Activated CD8-positive, alpha-beta T cell treated with anti-CD3 and anti-CD28 coated beads for 36 hours (primary cell): ENCODE measurements around the gene AGPAT4. TPM values are rescaled to one million over a fixed set of nuclear protein-coding genes. Genes with fewer than 3 reads are reported as not detected.
"Not testable (repeated sequence)": the region's sequence is repeated elsewhere in the genome, so short reads cannot be mapped to it uniquely, and the experiment has no call there.

ENCODE experiments used
- ATAC-seq: fragments of 200-7000 bp; cut with Tn5 transposase; one replicate; pipeline ENCODE4 v1.10.0; 2021; ENCODE audit warnings: mild to moderate bottlenecking, moderate library complexity
- CTCF ChIA-PET: fragments of 350-600 bp; sonication (Branson Sonifier 250); formaldehyde crosslinking; loops from one replicate; lab custom pipeline; 2021; ENCODE audit warnings: antibody characterized with exemption; lab: Charles Lee
- POLR2A ChIA-PET: fragments of 350-600 bp; sonication (Branson Sonifier 250); formaldehyde crosslinking; loops from one replicate; lab custom pipeline; 2021; ENCODE audit warnings: antibody characterized with exemption; lab: Charles Lee
- DNase-seq: peaks from one replicate; pipeline ENCODE4 v3.0.0-alpha.2; 2020
- H3K27ac Mint-ChIP-seq: one replicate; pipeline ENCODE4 v1.8.0; 2021; ENCODE audit warnings: mild to moderate bottlenecking, mixed read lengths
- H3K27me3 Mint-ChIP-seq: one replicate; pipeline ENCODE4 v1.8.0; 2021; ENCODE audit warnings: mixed read lengths
- H3K36me3 Mint-ChIP-seq: one replicate; pipeline ENCODE4 v1.8.0; 2021; ENCODE audit warnings: low read depth, mixed read lengths
- H3K4me1 Mint-ChIP-seq: one replicate; pipeline ENCODE4 v1.8.0; 2021; ENCODE audit warnings: low read depth, mixed read lengths
- H3K4me3 Mint-ChIP-seq: one replicate; pipeline ENCODE4 v1.8.0; 2021; ENCODE audit warnings: mild to moderate bottlenecking, moderate library complexity, mixed read lengths
- H3K9me3 Mint-ChIP-seq: one replicate; pipeline ENCODE4 v1.8.0; 2021; ENCODE audit warnings: mixed read lengths
- intact Hi-C: fragments of 100-400 bp; cut with micrococcal nuclease; formaldehyde crosslinking; loops from one replicate; pipeline ENCODE4 v1.10.0; 2022
- total RNA-seq, 2 experiments: library from RNA; stranded (reverse); gene quantifications; one replicate each; pipeline ENCODE4 v1.2.3, GENCODE V29; 2021
- TF ChIP-seq, protein P1 (sequence below): fragments of 200-600 bp; IDR thresholded peaks from one replicate; pipeline ENCODE4 v1.8.0; 2022; ENCODE audit warnings: antibody characterized with exemption, mild to moderate bottlenecking

Gene AGPAT4
- total RNA-seq, 2 experiments from 2014 or later: 3.5 to 4.7 TPM

DNA sequence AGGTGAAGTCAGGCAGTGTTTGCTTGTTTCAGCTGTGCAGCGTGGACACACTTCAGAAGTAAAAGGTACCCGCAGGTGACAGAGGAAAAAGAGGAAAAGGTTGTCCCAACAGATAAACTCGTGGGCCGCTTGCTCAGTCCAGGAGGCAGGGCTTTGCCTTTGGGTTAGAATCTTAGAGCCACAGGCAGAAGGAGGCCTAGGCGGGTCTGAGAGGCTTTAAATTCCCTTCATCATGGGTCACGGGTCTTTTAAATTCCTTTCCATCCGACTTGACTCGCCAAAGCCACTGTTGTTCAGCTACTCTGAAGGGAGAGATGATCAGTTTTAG lies 48.2 kb downstream of the AGPAT4 start:
- H3K9me3 Mint-ChIP-seq: no peaks in the 10 kb centered on the region
- CTCF ChIA-PET: interaction anchor here (1.5 kb wide), 1 partner anchor 9 kb away, joined by 3 read pairs; no protein-coding TSS in a partner anchor
- H3K27me3 Mint-ChIP-seq: no peaks in the 10 kb centered on the region
- intact Hi-C loops: no loop called here
- peaks cover 29% of the 10 kb centered on the region for H3K4me1 Mint-ChIP-seq
- no peak overlapping the region for H3K27ac Mint-ChIP-seq
- no peak for DNase-seq
- POLR2A ChIA-PET: no interaction called here
- H3K4me3 Mint-ChIP-seq: no peak overlapping the region
- TF ChIP-seq, protein P1, sequence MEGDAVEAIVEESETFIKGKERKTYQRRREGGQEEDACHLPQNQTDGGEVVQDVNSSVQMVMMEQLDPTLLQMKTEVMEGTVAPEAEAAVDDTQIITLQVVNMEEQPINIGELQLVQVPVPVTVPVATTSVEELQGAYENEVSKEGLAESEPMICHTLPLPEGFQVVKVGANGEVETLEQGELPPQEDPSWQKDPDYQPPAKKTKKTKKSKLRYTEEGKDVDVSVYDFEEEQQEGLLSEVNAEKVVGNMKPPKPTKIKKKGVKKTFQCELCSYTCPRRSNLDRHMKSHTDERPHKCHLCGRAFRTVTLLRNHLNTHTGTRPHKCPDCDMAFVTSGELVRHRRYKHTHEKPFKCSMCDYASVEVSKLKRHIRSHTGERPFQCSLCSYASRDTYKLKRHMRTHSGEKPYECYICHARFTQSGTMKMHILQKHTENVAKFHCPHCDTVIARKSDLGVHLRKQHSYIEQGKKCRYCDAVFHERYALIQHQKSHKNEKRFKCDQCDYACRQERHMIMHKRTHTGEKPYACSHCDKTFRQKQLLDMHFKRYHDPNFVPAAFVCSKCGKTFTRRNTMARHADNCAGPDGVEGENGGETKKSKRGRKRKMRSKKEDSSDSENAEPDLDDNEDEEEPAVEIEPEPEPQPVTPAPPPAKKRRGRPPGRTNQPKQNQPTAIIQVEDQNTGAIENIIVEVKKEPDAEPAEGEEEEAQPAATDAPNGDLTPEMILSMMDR: no peak
- ATAC-seq: no peak
- H3K36me3 Mint-ChIP-seq: peaks cover 5% of the 10 kb centered on the region

DNA sequence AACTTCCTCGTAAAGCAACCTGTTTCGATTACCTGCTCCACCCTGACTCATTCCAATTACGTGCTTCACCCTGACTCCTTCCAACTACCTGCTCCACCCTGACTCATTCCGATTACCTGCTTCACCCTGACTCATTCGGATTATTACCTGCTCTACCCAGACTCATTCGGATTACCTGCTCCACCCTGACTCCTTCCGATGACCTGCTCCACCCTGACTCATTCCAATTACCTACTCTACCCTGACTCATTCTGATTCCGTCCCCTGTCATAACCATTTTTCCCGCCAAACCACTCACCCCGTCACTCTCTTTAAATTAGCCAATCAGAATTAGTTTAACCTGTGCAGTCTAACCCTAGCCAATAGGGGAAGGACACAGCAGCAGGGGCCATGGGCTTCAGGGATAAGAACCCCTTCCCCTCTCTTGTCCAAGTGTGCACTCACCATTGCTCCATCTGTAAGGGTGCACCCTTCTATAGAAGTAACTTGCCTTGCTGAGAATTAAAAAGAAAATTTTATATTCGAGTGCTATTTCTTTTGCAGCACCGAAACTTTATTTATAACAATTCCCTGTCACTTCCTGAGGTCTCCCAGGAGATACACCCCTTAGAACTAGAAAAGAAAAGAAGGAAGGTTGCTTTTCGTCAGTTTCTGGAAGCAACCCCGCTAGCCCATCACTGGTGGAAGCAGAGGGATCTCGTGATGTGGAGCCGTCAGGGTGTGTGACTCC lies 48.7 kb downstream of the AGPAT4 start:
- H3K4me3 Mint-ChIP-seq: not testable (repeated sequence)
- CTCF ChIA-PET: interaction anchor here (1.5 kb wide), 1 partner anchor 10 kb away, joined by 3 read pairs; no protein-coding TSS in a partner anchor
- H3K4me1 Mint-ChIP-seq: peaks cover 29% of the 10 kb centered on the region

DNA sequence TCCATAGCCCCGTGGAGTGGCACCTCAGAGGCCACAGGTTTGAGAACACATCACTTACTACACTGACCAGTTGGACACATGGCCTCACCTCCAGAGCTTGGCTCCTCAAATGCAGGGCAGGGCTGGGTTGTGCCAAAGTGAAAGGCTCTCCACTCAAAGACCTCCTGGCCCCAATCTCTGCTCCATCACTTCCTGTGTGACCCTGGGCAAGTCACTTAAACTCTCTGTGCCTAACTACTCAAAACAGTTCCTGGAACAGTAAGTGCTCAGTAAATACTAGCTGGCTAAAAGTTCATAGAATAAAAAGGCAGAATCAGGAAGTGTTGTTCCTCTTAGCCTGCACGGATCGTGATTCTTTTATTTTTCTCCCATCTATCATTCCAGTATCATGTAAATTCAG lies 50.2 kb downstream of the AGPAT4 start:
- ATAC-seq (no peak), DNase-seq (no peak)
- ChIA-PET CTCF (interaction anchor here (1.2 kb wide), 1 partner anchor 147 kb away, joined by 3 read pairs; no protein-coding TSS in a partner anchor), POLR2A (no interaction called here)
- Mint-ChIP-seq H3K4me3 (no peak overlapping the region), H3K27ac (no peak overlapping the region), H3K36me3 (peaks cover 5% of the 10 kb centered on the region), H3K4me1 (peaks cover 26% of the 10 kb centered on the region), H3K9me3 (no peaks in the 10 kb centered on the region), H3K27me3 (no peaks in the 10 kb centered on the region)
- TF ChIP-seq, protein P1: no peak
- intact Hi-C loops: no loop called here

More for the DNA sequence above, 48.7 kb downstream of the AGPAT4 start:
- POLR2A ChIA-PET, DNase-seq, ATAC-seq, H3K27ac Mint-ChIP-seq, H3K36me3 Mint-ChIP-seq, H3K9me3 Mint-ChIP-seq, H3K27me3 Mint-ChIP-seq, intact Hi-C loops: not testable (repeated sequence)

DNA sequence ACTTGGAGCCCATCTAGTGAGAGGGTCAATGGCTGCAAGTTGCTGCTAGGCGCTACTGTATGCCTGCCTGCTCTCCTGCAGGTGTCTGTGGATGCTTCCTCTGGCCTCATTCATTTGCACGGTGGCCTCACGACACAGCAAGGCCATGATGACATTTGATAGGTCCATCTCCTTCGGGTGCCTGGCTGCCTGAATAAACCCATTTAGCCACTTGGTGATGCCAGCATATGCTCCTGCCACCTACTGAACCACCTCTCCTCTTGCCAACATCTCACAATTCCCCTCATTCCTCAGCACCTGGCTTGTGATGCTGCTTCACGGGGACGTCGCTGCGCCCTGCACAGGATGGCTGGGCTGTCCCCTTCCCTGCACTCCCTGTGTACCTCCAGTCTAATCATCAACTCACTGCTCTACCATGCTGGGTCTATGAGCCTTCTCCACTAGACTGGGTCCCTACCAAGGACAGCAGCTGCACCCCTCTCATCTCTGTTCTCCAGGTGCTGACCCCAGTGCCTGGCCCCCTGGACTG lies 51.1 kb downstream of the AGPAT4 start:
- no peak for ATAC-seq
- Mint-ChIP-seq H3K4me3 (no peak overlapping the region), H3K4me1 (peaks cover 25% of the 10 kb centered on the region), H3K9me3 (no peaks in the 10 kb centered on the region), H3K36me3 (peaks cover 5% of the 10 kb centered on the region), H3K27ac (no peak overlapping the region), H3K27me3 (no peaks in the 10 kb centered on the region)
- DNase-seq: no peak
- ChIA-PET POLR2A (interaction anchor here (0.6 kb wide), 1 partner anchor 10 kb away, joined by 4 read pairs; no protein-coding TSS in a partner anchor), CTCF (interaction anchor here (1.2 kb wide), 1 partner anchor 148 kb away, joined by 3 read pairs; no protein-coding TSS in a partner anchor)
- intact Hi-C loops: no loop called here
- TF ChIP-seq, protein P1: no peak

DNA sequence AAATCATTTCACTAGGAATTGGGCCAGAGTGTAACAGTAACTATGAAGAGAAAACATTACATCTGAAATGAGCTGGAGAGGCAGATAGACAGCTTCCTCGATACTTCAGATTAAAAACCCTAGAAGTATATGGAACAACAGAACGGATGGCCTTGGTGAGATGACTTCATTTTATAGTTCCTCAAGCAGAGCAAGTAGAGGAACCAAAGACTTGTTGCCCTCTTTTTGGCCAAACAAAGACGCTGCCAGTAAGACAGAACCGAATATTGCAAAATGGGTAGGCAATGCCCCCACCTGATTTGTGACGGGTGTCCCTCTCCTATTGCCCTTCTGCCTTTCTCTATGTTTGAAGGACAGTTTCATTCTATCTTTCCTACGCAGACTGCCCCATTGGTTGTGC lies 53.5 kb downstream of the AGPAT4 start:
- no peaks in the 10 kb centered on the region for H3K9me3 Mint-ChIP-seq
- no peak overlapping the region for H3K27ac Mint-ChIP-seq
- CTCF ChIA-PET: interaction anchor here (1.7 kb wide), 1 partner anchor 10 kb away, joined by 4 read pairs; no protein-coding TSS in a partner anchor
- TF ChIP-seq, protein P1: no peak
- peaks cover 8% of the 10 kb centered on the region for H3K4me1 Mint-ChIP-seq
- H3K4me3 Mint-ChIP-seq: no peak overlapping the region
- POLR2A ChIA-PET: no interaction called here
- DNase-seq: no peak
- ATAC-seq: no peak
- H3K27me3 Mint-ChIP-seq: no peaks in the 10 kb centered on the region
- H3K36me3 Mint-ChIP-seq: peaks cover 12% of the 10 kb centered on the region
- intact Hi-C loops: no loop called here
